Activated T-cell treated with anti-CD3 and anti-CD28 coated beads, Interleukin-2, amount 50 U/mL, for 48 hours (primary cell): Measurements from ENCODE around the gene COLEC12.
"Not testable (repeated sequence)": the region's sequence is repeated elsewhere in the genome, so short reads cannot be mapped to it uniquely, and the experiment has no call there.

Experiments
- DNase-seq, 2 experiments: peaks; one replicate each; pipeline ENCODE4 v3.0.0-alpha.2; 2020

The COLEC12 gene

DNA sequence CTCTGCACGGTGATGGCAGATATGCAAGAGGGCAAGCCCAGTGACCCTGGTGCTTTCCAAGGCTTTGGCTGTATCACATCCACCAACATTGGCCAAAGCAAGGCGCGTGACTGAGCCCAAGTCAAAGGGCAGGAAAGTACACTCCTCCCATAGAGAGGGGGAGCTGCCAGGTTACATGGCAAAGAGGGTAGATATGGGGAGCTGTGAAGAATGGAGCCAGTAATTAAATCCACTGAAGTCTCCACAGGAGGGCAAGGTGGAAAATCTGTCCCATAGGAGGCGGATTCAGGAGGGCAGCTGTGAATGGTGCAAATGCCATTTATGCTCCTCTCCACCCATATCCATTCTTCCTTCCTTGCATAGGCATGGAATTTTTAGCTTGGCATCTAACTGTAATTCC, 188.1 kb downstream of the COLEC12 start:
- DNase-seq: no peak

DNA sequence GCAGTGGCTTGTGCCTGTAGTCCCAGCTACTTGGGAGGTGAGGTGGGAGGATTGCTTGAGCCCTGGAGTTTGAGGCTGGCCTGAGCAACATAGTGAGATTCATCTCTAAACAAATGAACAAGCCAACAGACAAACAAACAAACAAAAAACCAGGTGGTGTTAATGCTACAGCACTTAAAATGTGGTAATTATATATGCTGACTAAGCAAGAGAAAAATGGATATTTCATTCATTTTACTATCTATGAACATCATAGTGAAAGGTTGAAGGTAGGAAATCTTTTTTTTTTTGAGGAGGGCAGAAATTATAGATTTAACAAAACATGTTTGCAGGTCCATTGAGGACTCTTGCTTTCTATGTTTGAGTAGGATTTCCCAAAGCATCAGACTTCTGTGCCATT, 190.5 kb downstream of the COLEC12 start:
- no peak for DNase-seq

DNA sequence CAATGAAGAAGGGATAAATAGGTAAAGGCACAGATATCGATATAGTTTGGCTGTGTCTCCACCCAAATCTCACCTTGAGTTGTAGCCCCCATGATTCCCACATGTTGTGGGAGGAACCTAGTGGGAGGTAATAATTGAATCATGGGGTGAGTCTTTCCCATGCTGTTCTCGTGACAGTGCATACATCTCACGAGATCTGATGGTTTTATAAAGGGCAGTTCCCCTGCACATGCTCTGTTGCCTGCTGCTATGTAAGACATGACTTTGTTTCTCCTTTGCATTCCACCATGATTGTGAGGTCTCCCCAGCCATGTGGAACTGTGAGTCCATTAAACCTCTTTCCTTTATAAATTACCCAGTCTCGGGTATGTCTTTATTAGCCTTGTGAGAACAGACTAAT, 192.4 kb downstream of the COLEC12 start:
- DNase-seq: not testable (repeated sequence)

DNA sequence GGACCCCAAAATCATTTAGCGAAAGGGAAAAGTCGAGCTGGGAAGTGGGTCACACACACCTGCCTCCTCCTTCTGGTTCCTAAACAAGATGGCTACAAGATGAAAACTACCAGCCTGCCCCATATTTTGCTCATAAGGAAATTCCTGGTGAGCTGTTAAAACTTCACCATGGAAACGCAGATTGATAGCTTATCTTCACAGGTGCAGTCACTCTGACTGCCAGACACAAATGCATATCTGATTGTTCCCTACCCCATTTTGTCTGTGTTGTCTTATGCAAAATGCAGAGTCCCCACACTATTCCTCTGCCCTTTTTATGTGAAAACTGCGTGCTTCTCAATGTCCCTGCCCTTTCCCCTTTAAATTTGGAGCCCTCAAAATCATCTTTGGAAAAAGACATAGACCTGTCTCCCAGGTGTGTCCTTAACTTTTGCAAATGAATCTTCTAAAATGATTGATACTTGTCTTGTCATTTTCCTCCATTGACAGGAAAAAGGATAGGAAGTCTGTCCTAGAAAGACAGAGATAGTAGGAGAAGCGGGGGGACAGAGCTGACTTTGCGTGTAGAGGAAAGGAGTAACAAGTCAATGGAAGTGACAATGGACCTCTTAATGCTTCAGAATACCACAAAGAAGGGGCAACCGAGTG, 193.8 kb downstream of the COLEC12 start:
- DNase-seq: no peak

DNA sequence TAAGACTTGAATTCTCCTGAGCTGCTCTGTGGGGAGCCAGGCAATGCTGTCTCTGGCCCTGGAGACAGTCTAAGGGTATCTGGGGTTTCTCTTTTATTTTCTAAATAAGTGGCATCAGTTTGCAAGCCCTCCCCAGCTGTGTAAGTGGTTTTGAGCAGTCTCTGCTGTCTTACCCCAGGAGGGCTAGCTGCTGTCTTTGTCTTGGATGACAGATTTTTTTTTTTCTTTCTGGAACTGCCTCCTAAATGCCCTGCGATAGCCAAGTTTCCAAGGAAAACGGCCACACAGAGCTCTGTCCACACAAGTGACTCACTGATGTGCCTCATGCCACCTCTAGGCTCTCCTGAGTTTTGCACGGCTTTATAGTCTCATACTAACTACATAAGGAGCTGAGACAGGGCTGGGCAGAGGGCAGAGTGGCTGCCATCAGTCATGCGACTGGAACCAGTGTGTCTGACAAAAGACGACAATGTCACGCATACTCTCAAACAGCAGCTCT, 195.4 kb downstream of the COLEC12 start:
- no peak for DNase-seq

DNA sequence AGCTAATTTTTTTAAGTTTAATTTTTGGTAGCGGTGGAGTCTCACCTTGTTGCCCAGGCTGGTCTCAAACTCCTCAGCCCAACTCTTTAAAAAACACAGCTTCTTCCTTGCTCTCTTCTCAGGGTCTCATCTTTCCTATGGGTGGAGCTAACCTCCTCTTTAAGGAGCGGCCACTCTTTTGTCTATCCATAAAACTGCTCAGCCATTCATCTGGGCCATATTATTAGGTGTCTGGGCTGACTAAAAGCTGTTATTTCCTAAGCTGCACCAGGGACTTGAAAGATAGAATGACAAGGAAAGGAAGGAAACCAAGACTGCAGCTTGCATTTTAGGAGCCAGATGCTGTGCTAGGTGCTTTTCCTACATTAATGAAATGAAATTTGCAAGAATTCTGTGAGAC, 196.9 kb downstream of the COLEC12 start:
- no peak for DNase-seq

DNA sequence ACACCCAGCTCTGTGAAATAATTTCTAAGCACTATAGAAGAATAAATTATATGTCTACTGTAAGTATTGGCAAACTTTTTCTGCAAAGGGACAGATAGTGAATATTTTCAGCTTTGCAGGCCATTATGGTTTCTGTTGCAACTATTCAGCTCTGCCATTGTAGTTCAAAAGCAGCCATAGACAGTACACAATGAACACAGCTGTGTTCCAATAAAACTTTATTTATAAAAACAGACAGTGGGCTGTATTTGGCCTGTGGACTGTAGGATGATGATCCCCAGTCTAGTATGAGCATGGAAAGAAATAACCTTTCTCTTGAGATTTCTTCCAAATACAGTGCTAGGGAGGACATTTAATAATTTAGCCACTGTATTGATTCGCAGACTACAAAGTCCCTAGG, 197.5 kb downstream of the COLEC12 start:
- DNase-seq: no peak

DNA sequence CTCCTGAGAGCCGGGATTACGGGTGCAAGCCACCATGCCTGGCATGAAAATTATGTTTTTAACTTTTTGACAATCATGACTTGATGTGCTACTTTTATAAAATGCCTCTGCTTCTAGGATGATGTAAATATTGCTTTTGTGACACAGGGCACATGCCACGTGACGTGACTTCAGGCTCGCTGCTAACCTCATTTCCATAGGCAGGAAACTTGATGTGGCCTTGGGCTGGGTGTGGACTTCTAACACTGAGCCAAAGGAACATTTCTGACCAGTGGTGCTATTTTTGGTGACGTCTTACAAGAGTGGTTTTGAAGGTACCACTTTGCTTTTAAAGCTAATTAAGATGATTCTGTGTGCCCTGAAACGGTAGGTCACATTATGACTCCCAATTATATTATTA, 198.4 kb downstream of the COLEC12 start:
- DNase-seq: no peak

DNA sequence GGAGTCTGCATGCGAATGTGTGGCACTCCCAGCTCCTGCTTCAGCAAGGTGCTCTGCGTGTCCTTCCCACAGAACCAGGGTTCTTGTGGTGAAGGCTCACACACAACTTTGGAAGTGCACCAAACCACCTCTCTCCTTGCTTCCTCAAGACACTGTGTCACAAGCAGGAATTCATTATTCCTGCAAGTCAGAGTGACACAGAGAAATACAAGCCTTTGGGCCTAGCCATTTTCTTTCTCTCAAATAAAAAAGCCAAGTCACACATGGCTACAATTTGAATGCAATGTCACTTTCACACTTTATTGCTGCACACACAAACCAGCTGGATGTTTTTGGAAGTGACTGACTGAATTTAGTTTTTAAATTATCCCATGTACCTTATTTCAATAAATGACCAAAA, 202.6 kb downstream of the COLEC12 start:
- no peak for DNase-seq

DNA sequence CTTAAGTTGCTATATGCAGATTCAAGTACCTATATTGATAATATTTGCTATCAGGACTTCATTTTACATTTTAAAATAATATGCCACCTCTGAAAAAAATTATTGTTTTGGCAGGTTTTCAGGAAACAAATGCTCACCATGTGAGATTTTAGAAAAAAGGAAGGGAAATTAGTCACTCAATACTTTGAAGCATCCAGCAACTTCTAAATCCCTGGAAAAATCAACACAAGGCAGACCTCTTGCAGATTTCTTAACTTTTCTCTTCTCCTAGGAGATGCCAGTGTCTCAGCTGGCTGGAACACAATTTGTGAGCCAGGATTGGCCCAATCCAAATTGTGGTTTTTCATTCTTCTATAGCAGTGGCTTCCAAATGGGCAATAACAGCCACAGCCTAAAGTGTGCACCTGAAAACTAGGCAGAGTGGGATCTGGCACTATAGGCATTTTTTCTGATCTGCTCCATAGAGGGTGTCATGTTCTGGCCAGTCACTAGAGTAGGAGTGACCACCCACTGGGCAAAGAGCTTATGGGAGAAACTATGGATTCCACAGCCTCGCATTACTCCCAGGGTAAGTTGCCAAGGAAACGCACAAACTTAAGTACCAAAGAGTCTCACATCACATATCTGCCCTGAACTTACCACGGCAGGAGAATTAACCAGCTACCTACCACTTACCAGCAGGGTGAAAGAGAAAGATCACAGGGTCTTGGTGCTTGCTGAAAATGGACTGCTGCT, 204.6 kb downstream of the COLEC12 start:
- DNase-seq: no peak

DNA sequence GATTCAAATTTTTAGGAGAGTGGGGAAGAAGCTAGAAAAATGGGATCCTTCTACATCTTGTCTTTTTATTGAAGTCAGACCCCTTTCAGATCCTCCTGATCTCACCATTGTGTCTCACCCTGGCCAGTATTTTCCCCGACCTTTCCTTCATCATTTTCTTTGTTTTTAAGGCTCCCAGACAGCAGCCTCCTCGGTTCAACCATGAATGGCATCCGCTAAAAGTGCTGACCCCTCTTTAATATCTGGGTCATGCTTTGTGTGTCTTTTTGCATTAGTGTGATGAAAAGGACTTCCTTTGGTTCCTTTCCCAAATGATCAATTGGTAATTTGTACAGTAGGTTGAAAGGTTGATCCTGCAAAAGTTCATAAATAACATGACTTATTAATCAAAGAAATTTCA, 205.9 kb downstream of the COLEC12 start:
- no peak for DNase-seq

DNA sequence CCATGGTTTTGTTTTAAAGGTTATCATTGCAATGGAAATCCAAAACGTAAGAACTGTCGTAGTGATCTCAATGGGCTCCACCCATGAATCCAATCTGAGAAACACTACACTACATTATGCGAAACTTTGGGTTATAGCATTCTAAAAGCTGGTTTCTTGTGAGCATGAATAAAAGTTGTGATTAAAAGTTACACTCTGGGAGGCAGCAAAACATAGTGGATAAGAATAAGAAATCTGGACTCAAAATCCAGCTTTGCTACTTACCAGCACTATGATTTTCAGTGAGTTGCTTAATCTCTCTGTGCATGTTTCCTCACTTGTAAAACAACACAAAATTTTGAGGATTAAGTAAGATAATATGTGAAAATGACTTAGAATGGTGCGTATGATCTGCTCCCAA, 207.0 kb downstream of the COLEC12 start:
- DNase-seq: no peak

DNA sequence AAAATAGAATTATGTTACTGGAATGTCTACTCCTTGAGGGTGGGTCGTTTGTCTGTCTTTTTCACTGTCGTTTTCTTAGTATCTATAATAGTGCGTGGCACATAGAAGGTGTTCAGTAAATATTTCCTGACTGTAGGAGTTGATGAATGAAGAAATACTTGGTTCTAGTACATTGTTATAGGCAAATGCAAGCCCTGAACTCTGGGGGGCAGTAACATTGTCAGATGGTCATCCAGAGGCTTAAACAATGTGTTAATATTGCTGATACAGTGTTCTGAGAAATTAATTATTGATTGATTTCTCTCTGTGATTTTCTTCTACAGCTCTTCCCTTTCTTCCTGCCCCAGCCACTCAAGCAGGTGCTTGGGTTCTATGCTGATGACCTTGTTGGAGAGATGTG, 208.2 kb downstream of the COLEC12 start:
- DNase-seq: no peak

DNA sequence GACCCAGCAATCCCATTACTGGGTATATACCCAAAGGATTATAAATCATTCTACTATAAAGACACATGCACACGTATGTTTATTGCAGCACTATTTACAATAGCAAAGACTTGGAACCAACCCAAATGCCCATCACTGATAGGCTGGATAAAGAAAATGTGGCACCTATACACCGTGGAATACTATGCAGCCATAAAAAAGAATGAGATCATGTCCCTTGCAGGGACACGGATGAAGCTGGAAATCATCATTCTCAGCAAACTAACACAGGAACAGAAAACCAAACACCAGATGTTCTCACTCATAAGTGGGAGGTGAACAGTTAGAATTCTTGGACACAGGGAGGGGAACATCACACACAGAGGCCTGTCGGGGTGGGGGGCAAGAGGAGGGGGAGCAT, 210.5 kb downstream of the COLEC12 start:
- DNase-seq: not testable (repeated sequence)

DNA sequence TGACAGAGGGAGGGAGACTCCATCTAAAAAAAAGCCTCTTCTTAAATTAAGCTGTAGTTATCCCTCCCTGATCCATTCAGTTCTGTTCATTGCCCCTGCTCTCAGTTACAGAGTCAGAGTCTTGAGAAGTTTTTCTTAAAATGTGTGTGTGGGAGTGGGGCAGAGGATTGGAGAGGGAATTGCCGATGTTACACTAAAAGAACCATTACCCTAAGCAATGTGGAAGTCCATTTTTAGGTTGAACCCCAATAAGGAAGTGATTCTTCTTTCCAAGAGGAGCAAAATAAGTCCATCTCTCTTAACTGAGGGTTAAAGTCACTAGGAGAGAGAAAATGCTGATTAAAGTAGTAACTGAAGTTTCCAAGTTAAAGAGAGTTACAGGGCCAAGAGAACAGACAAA, 211.5 kb downstream of the COLEC12 start:
- DNase-seq: no peak

DNA sequence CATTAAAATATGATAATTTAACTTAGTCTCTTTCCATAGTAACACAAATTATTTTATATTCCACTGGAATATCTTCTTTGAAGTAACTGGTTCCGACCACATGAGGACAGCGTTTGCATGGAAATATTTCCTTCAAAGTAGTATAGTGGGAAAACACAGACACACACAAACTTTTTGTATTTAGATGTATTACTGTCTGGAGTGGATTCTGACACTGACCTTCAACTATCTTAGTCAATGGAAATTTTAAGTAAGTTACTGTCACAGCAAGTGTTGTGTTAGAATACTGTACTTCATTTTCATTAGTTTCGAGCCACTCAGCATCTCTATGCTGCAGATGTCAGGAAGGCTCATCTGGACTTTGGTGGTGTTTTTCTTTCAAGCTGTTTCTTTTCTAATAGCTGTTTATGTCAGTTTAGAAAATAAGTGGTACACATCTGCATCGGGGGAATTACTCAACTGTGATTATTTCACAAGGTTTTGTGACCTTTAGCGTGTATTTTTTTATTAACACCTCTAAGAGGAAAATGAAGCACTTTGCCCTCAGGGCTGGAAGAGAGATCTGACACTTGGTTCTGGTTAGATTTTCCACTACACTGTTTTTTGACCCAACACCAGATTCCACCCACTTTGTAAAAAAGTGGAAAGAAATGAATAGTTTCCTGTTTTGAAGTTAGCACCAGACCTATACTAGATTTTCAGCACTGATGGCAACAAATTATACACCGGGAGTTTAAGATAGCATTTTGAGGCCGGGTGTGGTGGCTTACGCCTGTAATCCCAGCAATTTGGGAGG, 213.8 kb downstream of the COLEC12 start:
- DNase-seq: no peak

DNA sequence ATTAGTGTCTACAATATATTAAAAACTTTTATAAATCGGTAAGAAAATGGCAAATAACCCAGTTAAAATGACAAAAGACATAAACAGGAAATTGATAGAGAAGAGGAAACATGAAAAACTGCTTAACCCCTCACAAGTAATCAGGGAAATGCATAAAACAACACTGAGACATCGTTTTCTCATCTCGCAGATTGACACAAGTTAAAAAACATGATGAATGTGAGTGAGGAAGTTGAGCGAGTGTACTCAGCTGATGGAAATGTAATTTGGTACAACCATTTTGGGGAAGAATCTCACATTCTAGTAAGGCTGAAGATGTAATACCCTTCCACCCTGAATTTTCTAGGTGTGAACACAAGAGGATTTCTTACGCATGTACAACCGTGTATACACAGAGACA, 214.7 kb downstream of the COLEC12 start:
- no peak for DNase-seq

DNA sequence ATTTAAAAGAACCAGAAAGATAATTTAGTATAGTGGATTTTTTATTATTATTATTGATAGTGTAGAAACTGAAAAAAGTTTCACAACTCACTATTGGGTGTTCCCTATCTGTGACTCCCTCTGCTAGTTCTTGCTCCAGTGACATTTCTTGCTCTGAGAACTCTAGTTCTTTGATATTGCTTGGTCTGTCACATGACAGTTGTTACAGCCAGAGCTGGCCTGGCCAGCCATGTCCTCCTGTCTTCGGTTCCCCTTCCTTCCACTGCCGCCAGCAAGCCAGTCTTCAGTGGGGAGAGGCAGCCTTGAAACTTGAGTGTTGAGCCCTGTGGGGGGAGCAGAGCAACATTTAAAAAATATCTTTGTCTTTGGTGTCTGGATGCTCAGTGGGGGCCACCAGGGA, 225.0 kb downstream of the COLEC12 start:
- DNase-seq: no peak

DNA sequence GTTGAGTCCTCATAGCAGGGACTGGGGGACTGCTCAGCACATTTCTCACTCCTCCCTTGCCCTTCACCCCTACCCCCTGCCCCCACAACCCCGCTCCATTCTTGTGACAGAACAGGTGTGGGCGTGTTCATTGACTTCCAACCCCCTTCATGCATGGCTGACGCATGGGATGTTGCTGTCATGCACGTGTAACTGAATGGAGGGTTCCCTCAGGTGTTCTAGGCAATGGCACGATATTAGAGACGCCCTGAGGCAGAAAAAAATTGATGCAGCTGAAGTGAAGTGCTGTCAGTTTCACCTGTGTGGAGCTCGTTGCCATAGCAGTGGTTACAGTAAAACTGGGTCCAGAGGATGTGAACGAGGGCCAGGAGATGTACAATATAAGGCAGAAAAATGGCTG, 226.2 kb downstream of the COLEC12 start:
- no peak for DNase-seq

DNA sequence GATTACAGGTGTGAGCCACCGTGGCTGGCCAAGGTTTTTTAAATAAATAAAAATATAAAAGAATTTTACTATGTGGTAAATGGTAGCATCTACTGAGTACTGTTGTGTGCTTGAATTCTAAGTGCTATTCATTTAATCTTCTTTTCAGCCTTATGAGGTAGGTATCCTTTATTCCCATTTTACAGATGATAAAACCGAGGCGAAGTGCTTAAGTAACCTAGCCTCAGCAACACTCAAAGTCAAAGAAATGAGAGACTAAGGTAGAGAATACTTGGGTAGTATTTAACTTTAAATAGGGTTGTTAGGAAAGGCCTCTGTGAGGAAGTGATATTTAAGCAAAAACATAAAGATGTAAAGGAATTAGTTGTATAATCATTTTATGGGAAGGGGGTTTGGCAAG, 227.0 kb downstream of the COLEC12 start:
- DNase-seq: no peak

DNA sequence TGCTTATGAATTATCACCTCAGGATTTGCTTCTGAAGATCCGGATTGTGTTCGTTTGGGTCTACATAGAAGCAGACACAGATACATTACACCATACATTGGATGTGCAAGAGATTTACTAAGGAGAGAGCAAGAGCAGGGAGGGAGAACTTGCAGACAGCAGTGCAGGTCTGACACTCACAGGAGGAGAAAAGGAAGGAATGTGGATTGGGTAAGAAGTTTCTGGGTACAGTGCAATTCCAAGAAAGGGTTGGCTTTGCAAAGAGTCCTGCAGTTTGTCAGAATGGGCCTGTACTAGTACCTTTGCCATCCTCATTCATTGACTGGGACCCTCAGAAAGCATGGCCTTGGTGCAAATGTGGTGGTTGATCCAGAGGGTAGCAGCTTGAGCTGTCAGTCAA, 227.9 kb downstream of the COLEC12 start:
- DNase-seq: no peak

DNA sequence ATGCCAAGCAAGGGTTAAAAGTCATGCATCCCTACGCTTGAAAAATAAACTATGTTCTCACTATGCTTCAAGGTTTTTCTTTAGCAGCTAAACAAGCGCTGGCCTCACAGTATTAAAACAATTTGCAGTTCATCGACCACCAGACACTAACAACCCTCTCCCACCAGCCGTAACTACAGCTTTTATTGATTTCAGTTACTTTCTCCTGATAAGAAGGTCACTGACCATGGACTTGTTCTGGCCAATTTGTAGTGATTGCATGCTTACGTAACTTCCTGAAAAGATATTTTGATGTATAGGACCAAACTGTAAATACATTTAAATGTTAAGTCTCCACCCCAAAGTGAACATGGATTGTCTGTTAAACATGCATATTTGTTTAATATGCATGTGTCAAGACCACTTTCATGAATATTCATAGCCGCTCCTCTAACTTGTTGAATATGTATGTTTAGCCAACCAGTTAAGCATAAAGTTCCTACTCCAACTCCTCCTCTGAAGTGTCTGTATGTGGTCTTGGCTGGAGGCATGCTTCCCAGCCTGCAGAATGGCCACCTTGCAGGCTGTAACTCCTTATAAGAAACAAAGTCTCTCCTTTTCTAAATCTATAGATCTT, 230.9 kb downstream of the COLEC12 start:
- no peak for DNase-seq
